ENCODE data around the gene MYLK2.

GRCh38 chr20:31813611-31814010 is 5.5 kb upstream of the MYLK2 start:
- TF ChIP-seq, protein P1, sequence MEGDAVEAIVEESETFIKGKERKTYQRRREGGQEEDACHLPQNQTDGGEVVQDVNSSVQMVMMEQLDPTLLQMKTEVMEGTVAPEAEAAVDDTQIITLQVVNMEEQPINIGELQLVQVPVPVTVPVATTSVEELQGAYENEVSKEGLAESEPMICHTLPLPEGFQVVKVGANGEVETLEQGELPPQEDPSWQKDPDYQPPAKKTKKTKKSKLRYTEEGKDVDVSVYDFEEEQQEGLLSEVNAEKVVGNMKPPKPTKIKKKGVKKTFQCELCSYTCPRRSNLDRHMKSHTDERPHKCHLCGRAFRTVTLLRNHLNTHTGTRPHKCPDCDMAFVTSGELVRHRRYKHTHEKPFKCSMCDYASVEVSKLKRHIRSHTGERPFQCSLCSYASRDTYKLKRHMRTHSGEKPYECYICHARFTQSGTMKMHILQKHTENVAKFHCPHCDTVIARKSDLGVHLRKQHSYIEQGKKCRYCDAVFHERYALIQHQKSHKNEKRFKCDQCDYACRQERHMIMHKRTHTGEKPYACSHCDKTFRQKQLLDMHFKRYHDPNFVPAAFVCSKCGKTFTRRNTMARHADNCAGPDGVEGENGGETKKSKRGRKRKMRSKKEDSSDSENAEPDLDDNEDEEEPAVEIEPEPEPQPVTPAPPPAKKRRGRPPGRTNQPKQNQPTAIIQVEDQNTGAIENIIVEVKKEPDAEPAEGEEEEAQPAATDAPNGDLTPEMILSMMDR (IDR thresholded peaks at IDR 0.05) = no peak
- TF ChIP-seq POLR2A (IDR thresholded peaks at IDR 0.05) = no peak
- TF ChIP-seq POLR2AphosphoS5 (IDR thresholded peaks at IDR 0.05) = no peak

Measured in gastroesophageal sphincter (tissue), 3 donors.